Neural crest cell (in vitro differentiated cells): Measurements from ENCODE around the gene ZNF605. TPM values are rescaled to one million over a fixed set of nuclear protein-coding genes. Genes with fewer than 3 reads are reported as not detected.
"Not testable (repeated sequence)": the region's sequence is repeated elsewhere in the genome, so short reads cannot be mapped to it uniquely, and the experiment has no call there.

Source experiments
- DNase-seq: peaks from one replicate; pipeline ENCODE4 v3.0.0; 2021; ENCODE audit warnings: low read depth, mixed read lengths, low spot score
- H3K27ac Mint-ChIP-seq: one replicate; pipeline ENCODE4 v1.8.0; 2021; ENCODE audit warnings: mild to moderate bottlenecking, mixed read lengths; ENCODE audit not compliant: unreplicated experiment
- H3K27me3 Mint-ChIP-seq: 2 replicates; pipeline ENCODE4 v1.8.0; 2021; ENCODE audit warnings: low read depth, mild to moderate bottlenecking, mixed read lengths
- H3K36me3 Mint-ChIP-seq: 2 replicates; pipeline ENCODE4 v1.8.0; 2021; ENCODE audit warnings: low read depth, mild to moderate bottlenecking, mixed read lengths
- H3K4me1 Mint-ChIP-seq: 2 replicates; pipeline ENCODE4 v1.8.0; 2021; ENCODE audit warnings: mixed read lengths
- H3K4me3 Mint-ChIP-seq: one replicate; pipeline ENCODE4 v1.8.0; 2021; ENCODE audit warnings: mild to moderate bottlenecking, mixed read lengths
- H3K9me3 Mint-ChIP-seq: 2 replicates; pipeline ENCODE4 v1.8.0; 2021; ENCODE audit warnings: mixed read lengths
- CTCF ChIP-seq: fragments of 200-600 bp; sonication (generic); conservative IDR thresholded peaks from 2 replicates; pipeline ENCODE4 v1.5.0; 2021; ENCODE audit warnings: antibody characterized with exemption, mild to moderate bottlenecking
- total RNA-seq: library from RNA; stranded (reverse); gene quantifications from 2 replicates; pipeline ENCODE4 v1.2.1, GENCODE V29; 2021

ZNF605 gene
- total RNA-seq, 1 donor from 2014 or later, result 19.6 TPM

GRCh38 chr12:132922676-132923075, 33.4 kb downstream of the ZNF605 start:
- no peak for DNase-seq
- H3K27me3 Mint-ChIP-seq, result no peaks in the 10 kb centered on the region
- no peaks in the 10 kb centered on the region for H3K4me1 Mint-ChIP-seq
- H3K4me3 Mint-ChIP-seq, result no peak overlapping the region
- no peak for TF ChIP-seq CTCF
- no peak overlapping the region for H3K27ac Mint-ChIP-seq
- peaks cover 45% of the 10 kb centered on the region for H3K9me3 Mint-ChIP-seq
- peaks cover 71% of the 10 kb centered on the region for H3K36me3 Mint-ChIP-seq

GRCh38 chr12:132921685-132922084, 34.4 kb downstream of the ZNF605 start:
- Mint-ChIP-seq H3K27me3 (no peaks in the 10 kb centered on the region), H3K36me3 (peaks cover 67% of the 10 kb centered on the region), H3K27ac (no peak overlapping the region), H3K9me3 (peaks cover 41% of the 10 kb centered on the region), H3K4me3 (no peak overlapping the region), H3K4me1 (no peaks in the 10 kb centered on the region)
- DNase-seq, result no peak
- peak; percentile 26 for TF ChIP-seq CTCF

GRCh38 chr12:132918680-132919079, 37.4 kb downstream of the ZNF605 start:
- DNase-seq, result no peak
- no peak for TF ChIP-seq CTCF
- Mint-ChIP-seq H3K36me3 (peaks cover 59% of the 10 kb centered on the region), H3K27ac (no peak overlapping the region), H3K4me1 (no peaks in the 10 kb centered on the region), H3K4me3 (no peak overlapping the region), H3K9me3 (peaks cover 29% of the 10 kb centered on the region), H3K27me3 (no peaks in the 10 kb centered on the region)

GRCh38 chr12:132909030-132909368, 47.1 kb downstream of the ZNF605 start:
- peaks cover 5% of the 10 kb centered on the region for H3K4me1 Mint-ChIP-seq
- no peak for DNase-seq
- no peak for TF ChIP-seq CTCF
- H3K9me3 Mint-ChIP-seq, result peaks cover 21% of the 10 kb centered on the region
- H3K36me3 Mint-ChIP-seq, result peaks cover 30% of the 10 kb centered on the region
- H3K4me3 Mint-ChIP-seq, result peak overlapping the region; percentile 91
- peaks cover 26% of the 10 kb centered on the region for H3K27me3 Mint-ChIP-seq
- no peak overlapping the region for H3K27ac Mint-ChIP-seq

GRCh38 chr12:132908145-132909029, 47.7 kb downstream of the ZNF605 start:
- TF ChIP-seq CTCF, result no peak
- Mint-ChIP-seq H3K36me3 (peaks cover 25% of the 10 kb centered on the region), H3K27me3 (peaks cover 26% of the 10 kb centered on the region), H3K4me1 (peaks cover 5% of the 10 kb centered on the region), H3K27ac (peak overlapping the region; percentile 14), H3K9me3 (peaks cover 18% of the 10 kb centered on the region), H3K4me3 (peak overlapping the region; percentile 91)
- peak; percentile 90 for DNase-seq

- not testable (repeated sequence) for DNase-seq, H3K27ac Mint-ChIP-seq, H3K4me1 Mint-ChIP-seq
- H3K36me3 Mint-ChIP-seq, result peaks cover 26% of the 10 kb centered on the region
- H3K9me3 Mint-ChIP-seq, result peaks cover 19% of the 10 kb centered on the region
- peak overlapping the region; percentile 75 for H3K4me3 Mint-ChIP-seq
- peaks cover 26% of the 10 kb centered on the region for H3K27me3 Mint-ChIP-seq
These were observed 48.3 kb downstream of the ZNF605 start for GRCh38 chr12:132907789-132908144.
